ENCODE results near the gene TUBB4A. TPM values are rescaled to one million over a fixed set of nuclear protein-coding genes. Genes with fewer than 3 reads are reported as not detected.

Gene TUBB4A
- total RNA-seq, 4 donors from 2014 or later, result 1.7 to 2.5 (median 2.0) TPM

- no peak overlapping the region for H3K27ac ChIP-seq
- no peaks in the 10 kb centered on the region for H3K9me3 ChIP-seq
- in situ Hi-C loops (cut with MboI; ENCODE audit: low sequenced_read_pairs in 4 of 4) (no loop called here), intact Hi-C loops (cut with DNase I; ENCODE audit: low total_unique reads) (loop anchor here (10.0 kb wide), 1 partner anchor 283 kb away; the partner anchor contains the start of genes GPR108 and TRIP10)
- no peaks in the 10 kb centered on the region for H3K27me3 ChIP-seq
- H3K4me1 ChIP-seq, result no peaks in the 10 kb centered on the region
- DNase-seq, result no peak
- ATAC-seq, result no peak
- no peak for TF ChIP-seq CTCF (IDR thresholded peaks at IDR 0.05 in 4 of 5, conservative IDR thresholded peaks at IDR 0.05 in 1 of 5)
- TF ChIP-seq POLR2A (IDR thresholded peaks at IDR 0.05), result no peak
- no peak overlapping the region for H3K4me3 ChIP-seq
- peaks cover 5 to 48% of the 10 kb centered on the region in 2 donors for H3K36me3 ChIP-seq
These were observed 49.9 kb downstream of the TUBB4A start for GRCh38 chr19:6452223-6452614.

GRCh38 chr19:6451583-6452222, 50.4 kb downstream of the TUBB4A start:
- H3K27me3 ChIP-seq, result no peaks in the 10 kb centered on the region
- H3K9me3 ChIP-seq, result no peaks in the 10 kb centered on the region
- TF ChIP-seq POLR2A (IDR thresholded peaks at IDR 0.05) (no peak), CTCF (IDR thresholded peaks at IDR 0.05 in 4 of 5, conservative IDR thresholded peaks at IDR 0.05 in 1 of 5) (no peak)
- intact Hi-C loops (cut with DNase I; ENCODE audit: low total_unique reads) (loop anchor here (10.0 kb wide), 1 partner anchor 283 kb away; the partner anchor contains the start of genes GPR108 and TRIP10), in situ Hi-C loops (cut with MboI; ENCODE audit: low sequenced_read_pairs in 4 of 4) (no loop called here)
- no peak overlapping the region for H3K27ac ChIP-seq
- peaks cover 5 to 52% of the 10 kb centered on the region in 2 donors for H3K36me3 ChIP-seq
- H3K4me1 ChIP-seq, result no peaks in the 10 kb centered on the region
- DNase-seq (no peak), ATAC-seq (no peak)
- H3K4me3 ChIP-seq, result no peak overlapping the region

DNA sequence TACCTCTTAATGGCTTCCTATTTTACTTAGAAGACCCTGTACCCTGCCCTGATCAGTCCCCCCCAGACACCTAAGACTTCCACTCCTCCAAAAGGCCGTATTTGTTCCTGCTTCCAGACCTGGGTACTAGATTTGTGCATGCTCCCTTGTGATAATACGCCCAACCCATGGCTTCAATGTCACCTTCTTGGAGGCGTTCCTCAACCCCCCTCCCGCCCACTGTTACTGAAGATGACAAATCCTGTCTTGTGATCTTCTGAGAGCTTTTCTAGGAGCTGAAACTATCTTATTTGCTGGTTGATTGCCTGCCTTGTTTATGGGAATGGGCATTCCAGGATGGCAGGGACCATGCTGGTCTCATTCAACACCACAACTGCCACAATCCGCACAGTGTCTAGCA, 51.9 kb downstream of the TUBB4A start:
- in situ Hi-C loops (cut with MboI; ENCODE audit: low sequenced_read_pairs in 4 of 4), result no loop called here
- Histone ChIP-seq H3K27ac (no peak overlapping the region), H3K9me3 (no peaks in the 10 kb centered on the region), H3K36me3 (peaks cover 5 to 51% of the 10 kb centered on the region in 2 donors), H3K4me3 (no peak overlapping the region), H3K27me3 (no peaks in the 10 kb centered on the region), H3K4me1 (no peaks in the 10 kb centered on the region)
- no peak for TF ChIP-seq CTCF (IDR thresholded peaks at IDR 0.05 in 4 of 5, conservative IDR thresholded peaks at IDR 0.05 in 1 of 5)
- TF ChIP-seq POLR2A (IDR thresholded peaks at IDR 0.05), result no peak
- DNase-seq (no peak), ATAC-seq (no peak)
- intact Hi-C loops (cut with DNase I; ENCODE audit: low total_unique reads), result loop anchor here (10.0 kb wide), 1 partner anchor 285 kb away; the partner anchor contains the start of genes GPR108 and TRIP10

DNA sequence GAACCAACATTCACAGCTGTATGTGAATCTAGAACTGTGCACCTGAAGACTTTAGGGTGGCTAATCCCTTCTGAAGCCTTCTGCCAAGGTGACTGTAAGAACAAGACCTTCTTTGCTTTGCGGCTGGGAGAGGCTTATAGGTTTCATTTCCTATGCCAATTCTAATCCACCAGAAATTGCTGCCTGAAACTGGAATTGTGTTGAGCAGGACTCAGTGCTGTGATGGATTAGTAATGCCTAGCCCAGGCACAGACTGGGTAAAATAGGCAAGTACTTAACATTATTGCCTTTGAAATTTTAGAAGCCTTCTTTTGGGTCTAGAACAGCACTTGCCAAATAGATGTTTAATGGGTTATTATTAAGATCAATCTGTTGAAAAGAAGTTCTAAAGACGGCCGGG, 54.1 kb downstream of the TUBB4A start:
- in situ Hi-C loops (cut with MboI; ENCODE audit: low sequenced_read_pairs in 4 of 4), result no loop called here
- no peaks in the 10 kb centered on the region for H3K27me3 ChIP-seq
- no peaks in the 10 kb centered on the region for H3K4me1 ChIP-seq
- peaks cover 0 to 32% of the 10 kb centered on the region in 2 donors for H3K36me3 ChIP-seq
- no peak for TF ChIP-seq POLR2A (IDR thresholded peaks at IDR 0.05)
- TF ChIP-seq CTCF (IDR thresholded peaks at IDR 0.05 in 4 of 5, conservative IDR thresholded peaks at IDR 0.05 in 1 of 5), result no peak
- H3K27ac ChIP-seq, result no peak overlapping the region
- no peak for ATAC-seq
- no peaks in the 10 kb centered on the region for H3K9me3 ChIP-seq
- intact Hi-C loops (cut with DNase I; ENCODE audit: low total_unique reads), result no loop called here
- no peak overlapping the region for H3K4me3 ChIP-seq
- DNase-seq, result no peak

Data from gastrocnemius medialis (tissue), 4 donors.